ENCODE data around the gene NCAPD2.

NCAPD2 gene

DNA sequence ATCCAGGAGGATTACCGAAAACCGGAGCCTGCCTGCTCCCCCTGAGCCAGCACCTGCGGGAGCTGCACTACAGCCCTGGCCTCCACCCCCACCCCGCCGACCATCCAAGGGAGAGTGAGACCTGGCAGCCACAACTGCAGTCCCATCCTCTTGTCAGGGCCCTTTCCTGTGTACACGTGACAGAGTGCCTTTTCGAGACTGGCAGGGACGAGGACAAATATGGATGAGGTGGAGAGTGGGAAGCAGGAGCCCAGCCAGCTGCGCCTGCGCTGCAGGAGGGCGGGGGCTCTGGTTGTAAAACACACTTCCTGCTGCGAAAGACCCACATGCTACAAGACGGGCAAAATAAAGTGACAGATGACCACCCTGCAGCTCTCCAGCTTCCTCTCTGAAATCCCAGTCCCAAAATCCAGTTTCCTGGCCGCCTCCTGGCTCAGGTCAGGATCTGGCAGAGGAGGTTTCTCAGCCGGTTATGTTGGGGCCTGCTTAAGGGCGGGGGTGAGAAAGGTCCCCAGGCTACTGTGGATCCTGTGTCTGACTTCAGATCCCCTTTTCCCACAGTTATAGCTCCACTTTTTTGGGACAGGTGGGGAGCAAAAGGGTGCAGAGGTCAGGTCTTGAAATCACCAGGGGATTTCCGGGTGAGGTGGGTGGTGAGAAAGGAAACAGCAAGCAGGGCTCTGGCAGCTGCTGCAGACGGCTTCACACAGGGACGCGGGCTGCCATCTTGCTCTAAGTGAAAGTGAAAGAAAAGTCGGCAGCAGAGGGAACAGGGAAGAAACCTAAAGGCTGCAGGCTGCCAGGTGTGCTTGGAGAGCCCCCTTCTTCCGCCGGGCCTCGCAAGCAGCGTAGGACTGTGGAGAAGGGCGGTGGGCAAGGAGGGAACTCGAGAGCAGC lies 42.3 kb upstream of the NCAPD2 start, which contains the start of gene TAPBPL:
Gene TAPBPL (plus strand): TSS at position 695 of the 897 bp plus-strand sequence. CDS start 207 bp downstream, outside the sequence.
- TF ChIP-seq, protein P1, sequence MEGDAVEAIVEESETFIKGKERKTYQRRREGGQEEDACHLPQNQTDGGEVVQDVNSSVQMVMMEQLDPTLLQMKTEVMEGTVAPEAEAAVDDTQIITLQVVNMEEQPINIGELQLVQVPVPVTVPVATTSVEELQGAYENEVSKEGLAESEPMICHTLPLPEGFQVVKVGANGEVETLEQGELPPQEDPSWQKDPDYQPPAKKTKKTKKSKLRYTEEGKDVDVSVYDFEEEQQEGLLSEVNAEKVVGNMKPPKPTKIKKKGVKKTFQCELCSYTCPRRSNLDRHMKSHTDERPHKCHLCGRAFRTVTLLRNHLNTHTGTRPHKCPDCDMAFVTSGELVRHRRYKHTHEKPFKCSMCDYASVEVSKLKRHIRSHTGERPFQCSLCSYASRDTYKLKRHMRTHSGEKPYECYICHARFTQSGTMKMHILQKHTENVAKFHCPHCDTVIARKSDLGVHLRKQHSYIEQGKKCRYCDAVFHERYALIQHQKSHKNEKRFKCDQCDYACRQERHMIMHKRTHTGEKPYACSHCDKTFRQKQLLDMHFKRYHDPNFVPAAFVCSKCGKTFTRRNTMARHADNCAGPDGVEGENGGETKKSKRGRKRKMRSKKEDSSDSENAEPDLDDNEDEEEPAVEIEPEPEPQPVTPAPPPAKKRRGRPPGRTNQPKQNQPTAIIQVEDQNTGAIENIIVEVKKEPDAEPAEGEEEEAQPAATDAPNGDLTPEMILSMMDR (conservative IDR thresholded peaks at IDR 0.05; ENCODE audit: control insufficient read depth, insufficient read depth, low read depth, low read length), result no peak
- H3K4me3 ChIP-seq (ENCODE audit: control insufficient read depth, low read depth, low read length), result peak within 1 kb of the TSS; percentile 65
- peak; percentile 75 for DNase-seq (ENCODE audit: low read depth)

GRCh38 chr12:6452245-6452943 lies 41.5 kb upstream of the NCAPD2 start:
- H3K4me3 ChIP-seq (ENCODE audit: control insufficient read depth, low read depth, low read length), result peak overlapping the region; percentile 65
- no peak for DNase-seq (ENCODE audit: low read depth)
- TF ChIP-seq, protein P1 (conservative IDR thresholded peaks at IDR 0.05; ENCODE audit: control insufficient read depth, insufficient read depth, low read depth, low read length), result no peak

GRCh38 chr12:6452944-6453630 lies 40.8 kb upstream of the NCAPD2 start:
- H3K4me3 ChIP-seq (ENCODE audit: control insufficient read depth, low read depth, low read length), result no peak overlapping the region
- TF ChIP-seq, protein P1 (conservative IDR thresholded peaks at IDR 0.05; ENCODE audit: control insufficient read depth, insufficient read depth, low read depth, low read length), result no peak
- DNase-seq (ENCODE audit: low read depth), result no peak

DNA sequence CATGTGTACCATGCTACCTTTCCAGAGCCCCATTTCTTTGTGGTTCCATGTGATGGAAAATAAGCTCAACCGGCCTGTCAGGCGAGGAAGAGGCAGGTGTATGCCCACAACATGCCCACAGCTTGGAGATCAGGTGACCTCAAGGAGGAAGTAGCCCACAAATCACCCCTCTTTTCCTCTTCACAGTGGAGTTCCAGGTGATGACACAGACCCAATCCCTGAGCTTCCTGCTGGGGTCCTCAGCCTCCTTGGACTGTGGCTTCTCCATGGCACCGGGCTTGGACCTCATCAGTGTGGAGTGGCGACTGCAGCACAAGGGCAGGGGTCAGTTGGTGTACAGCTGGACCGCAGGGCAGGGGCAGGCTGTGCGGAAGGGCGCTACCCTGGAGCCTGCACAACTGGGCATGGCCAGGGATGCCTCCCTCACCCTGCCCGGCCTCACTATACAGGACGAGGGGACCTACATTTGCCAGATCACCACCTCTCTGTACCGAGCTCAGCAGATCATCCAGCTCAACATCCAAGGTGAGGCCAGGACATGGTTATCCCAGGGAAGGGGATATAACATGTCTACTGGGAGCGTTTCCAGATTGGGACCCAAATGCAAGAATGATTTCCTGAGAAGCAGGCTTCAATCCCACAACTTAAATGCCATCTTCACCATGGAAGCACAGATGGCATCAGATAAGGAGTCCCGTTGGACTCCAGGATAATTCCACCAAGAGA lies 36.5 kb upstream of the NCAPD2 start:
- DNase-seq (ENCODE audit: low read depth), result no peak
- no peak overlapping the region for H3K4me3 ChIP-seq (ENCODE audit: control insufficient read depth, low read depth, low read length)
- TF ChIP-seq, protein P1 (conservative IDR thresholded peaks at IDR 0.05; ENCODE audit: control insufficient read depth, insufficient read depth, low read depth, low read length), result no peak

GRCh38 chr12:6458281-6459003 lies 35.5 kb upstream of the NCAPD2 start:
- TF ChIP-seq, protein P1 (conservative IDR thresholded peaks at IDR 0.05; ENCODE audit: control insufficient read depth, insufficient read depth, low read depth, low read length), result no peak
- no peak for DNase-seq (ENCODE audit: low read depth)
- H3K4me3 ChIP-seq (ENCODE audit: control insufficient read depth, low read depth, low read length), result no peak overlapping the region
